ENCODE results near the gene TOP3B.

Gene TOP3B

GRCh38 chr22:21975273-21975672 is 7.3 kb downstream of the TOP3B start:
- Histone ChIP-seq H3K4me1 (ENCODE audit: control insufficient read depth in 1 of 2, insufficient read depth in 2 of 2, low read length in 2 of 2) (no peaks in the 10 kb centered on the region), H3K4me3 (ENCODE audit: low read depth in 1 of 2, low read length in 2 of 2) (no peak overlapping the region), H3K27ac (ENCODE audit: low read length) (no peak overlapping the region), H3K36me3 (ENCODE audit: control insufficient read depth in 1 of 2, insufficient read depth in 2 of 2, low read length in 2 of 2) (peaks cover 24 to 69% of the 10 kb centered on the region in 2 donors), H3K27me3 (ENCODE audit: low read depth, low read length) (no peaks in the 10 kb centered on the region), H3K9me3 (ENCODE audit: control insufficient read depth in 1 of 2, low read length in 2 of 2) (no peaks in the 10 kb centered on the region)

GRCh38 chr22:21974058-21974649 is 8.4 kb downstream of the TOP3B start:
- Histone ChIP-seq H3K9me3 (ENCODE audit: control insufficient read depth in 1 of 2, low read length in 2 of 2) (no peaks in the 10 kb centered on the region), H3K36me3 (ENCODE audit: control insufficient read depth in 1 of 2, insufficient read depth in 2 of 2, low read length in 2 of 2) (peaks cover 22 to 72% of the 10 kb centered on the region in 2 donors), H3K4me3 (ENCODE audit: low read depth in 1 of 2, low read length in 2 of 2) (no peak overlapping the region), H3K4me1 (ENCODE audit: control insufficient read depth in 1 of 2, insufficient read depth in 2 of 2, low read length in 2 of 2) (no peaks in the 10 kb centered on the region), H3K27me3 (ENCODE audit: low read depth, low read length) (no peaks in the 10 kb centered on the region), H3K27ac (ENCODE audit: low read length) (no peak overlapping the region)

DNA sequence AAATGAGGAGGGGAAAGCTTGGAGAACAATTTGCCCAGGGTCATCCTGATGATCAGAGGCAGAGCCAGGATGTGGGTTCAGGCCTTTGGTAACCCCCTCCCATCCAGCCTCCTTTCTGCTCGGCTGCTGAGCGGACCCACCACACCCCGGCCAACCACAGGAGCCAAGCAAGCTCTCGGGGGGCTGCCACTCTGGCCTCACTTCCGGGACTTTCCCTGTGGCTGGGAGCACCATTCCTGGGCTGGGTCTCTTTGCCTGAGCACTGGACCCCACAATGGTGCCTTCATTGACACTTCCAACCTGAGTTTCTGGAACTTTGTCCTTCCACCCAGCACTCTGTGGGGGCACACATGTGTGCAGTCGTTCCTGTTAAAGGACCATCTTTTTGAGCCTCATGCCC is 9.8 kb downstream of the TOP3B start:
- H3K36me3 ChIP-seq (ENCODE audit: control insufficient read depth in 1 of 2, insufficient read depth in 2 of 2, low read length in 2 of 2), result peaks cover 31 to 77% of the 10 kb centered on the region in 2 donors

GRCh38 chr22:21972293-21972779 is 10.3 kb downstream of the TOP3B start:
- no peak overlapping the region for H3K27ac ChIP-seq (ENCODE audit: low read length)
- no peak overlapping the region for H3K4me3 ChIP-seq (ENCODE audit: low read depth in 1 of 2, low read length in 2 of 2)
- H3K9me3 ChIP-seq (ENCODE audit: control insufficient read depth in 1 of 2, low read length in 2 of 2), result no peaks in the 10 kb centered on the region
- no peaks in the 10 kb centered on the region for H3K27me3 ChIP-seq (ENCODE audit: low read depth, low read length)
- no peaks in the 10 kb centered on the region for H3K4me1 ChIP-seq (ENCODE audit: control insufficient read depth in 1 of 2, insufficient read depth in 2 of 2, low read length in 2 of 2)
- peaks cover 36 to 81% of the 10 kb centered on the region in 2 donors for H3K36me3 ChIP-seq (ENCODE audit: control insufficient read depth in 1 of 2, insufficient read depth in 2 of 2, low read length in 2 of 2)

More for the DNA sequence above, 9.8 kb downstream of the TOP3B start:
- no peaks in the 10 kb centered on the region for H3K9me3 ChIP-seq (ENCODE audit: control insufficient read depth in 1 of 2, low read length in 2 of 2)
- H3K27me3 ChIP-seq (ENCODE audit: low read depth, low read length), result no peaks in the 10 kb centered on the region
- H3K27ac ChIP-seq (ENCODE audit: low read length), result no peak overlapping the region
- no peak overlapping the region for H3K4me3 ChIP-seq (ENCODE audit: low read depth in 1 of 2, low read length in 2 of 2)
- H3K4me1 ChIP-seq (ENCODE audit: control insufficient read depth in 1 of 2, insufficient read depth in 2 of 2, low read length in 2 of 2), result no peaks in the 10 kb centered on the region

DNA sequence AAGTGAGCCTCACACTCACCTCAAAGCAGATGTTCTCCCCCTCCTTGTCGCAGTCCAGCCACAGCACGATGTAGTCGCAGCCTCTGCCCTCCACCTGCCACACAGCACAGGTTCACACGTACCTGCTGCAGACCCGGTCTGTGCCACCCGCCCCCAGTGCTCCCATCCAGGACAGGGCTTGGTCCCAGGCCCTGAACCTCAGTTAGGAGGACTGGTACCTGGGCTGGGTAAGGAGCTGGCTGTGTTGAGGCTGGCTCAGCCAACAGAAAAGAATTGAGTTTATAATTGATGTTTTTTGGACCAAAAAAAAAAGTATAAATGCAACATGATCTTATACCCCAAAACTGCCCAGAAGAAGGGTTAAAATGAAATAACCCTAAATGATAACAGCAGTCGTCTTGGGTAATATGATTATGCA is 10.7 kb downstream of the TOP3B start:
- H3K36me3 ChIP-seq (ENCODE audit: control insufficient read depth in 1 of 2, insufficient read depth in 2 of 2, low read length in 2 of 2), result peaks cover 40 to 86% of the 10 kb centered on the region in 2 donors
- no peaks in the 10 kb centered on the region for H3K4me1 ChIP-seq (ENCODE audit: control insufficient read depth in 1 of 2, insufficient read depth in 2 of 2, low read length in 2 of 2)
- H3K27me3 ChIP-seq (ENCODE audit: low read depth, low read length), result no peaks in the 10 kb centered on the region
- H3K9me3 ChIP-seq (ENCODE audit: control insufficient read depth in 1 of 2, low read length in 2 of 2), result no peaks in the 10 kb centered on the region
- no peak overlapping the region for H3K4me3 ChIP-seq (ENCODE audit: low read depth in 1 of 2, low read length in 2 of 2)
- no peak overlapping the region for H3K27ac ChIP-seq (ENCODE audit: low read length)

DNA sequence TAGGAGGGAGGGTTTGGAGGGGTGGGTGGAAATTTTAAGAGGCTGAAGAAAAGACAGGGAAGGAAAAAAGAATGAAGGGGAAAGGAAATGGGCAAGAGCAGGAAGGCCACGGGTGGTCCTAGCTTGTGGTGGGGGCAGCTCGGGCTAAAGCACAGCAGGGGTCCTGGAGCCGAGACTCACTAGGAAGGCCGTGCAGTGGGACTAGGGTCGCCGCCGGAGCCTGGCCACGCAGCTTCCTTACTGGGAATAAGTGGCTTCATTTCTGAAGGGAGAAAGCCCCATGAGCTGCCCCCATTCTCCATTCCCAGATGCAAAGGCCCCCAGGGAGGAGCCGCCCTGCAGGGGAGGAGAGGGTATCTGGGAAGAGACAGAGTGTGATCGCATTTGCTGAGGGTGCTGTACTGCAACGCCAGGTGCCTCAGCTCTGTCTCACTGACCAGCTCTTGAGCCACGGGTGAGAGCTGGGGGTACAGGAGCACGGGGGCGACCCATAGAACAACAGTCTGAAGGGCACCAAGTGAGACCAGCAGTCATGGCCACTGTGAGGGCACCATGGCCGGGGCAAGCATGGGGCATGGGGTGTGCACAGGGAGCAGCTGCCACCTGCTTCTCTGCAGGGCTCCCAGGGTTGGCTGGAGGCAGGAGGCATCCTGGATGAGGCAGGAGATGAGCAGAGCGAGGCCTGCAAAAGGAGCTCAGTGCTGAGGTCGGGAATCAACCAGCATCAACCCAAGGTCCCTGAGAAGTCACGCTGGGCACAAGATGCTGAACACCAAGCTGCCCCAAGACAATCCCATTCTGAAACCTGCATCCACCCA is 11.6 kb downstream of the TOP3B start:
- H3K9me3 ChIP-seq (ENCODE audit: control insufficient read depth in 1 of 2, low read length in 2 of 2), result no peaks in the 10 kb centered on the region
- no peak overlapping the region for H3K4me3 ChIP-seq (ENCODE audit: low read depth in 1 of 2, low read length in 2 of 2)
- no peaks in the 10 kb centered on the region for H3K4me1 ChIP-seq (ENCODE audit: control insufficient read depth in 1 of 2, insufficient read depth in 2 of 2, low read length in 2 of 2)
- no peak overlapping the region for H3K27ac ChIP-seq (ENCODE audit: low read length)
- no peaks in the 10 kb centered on the region for H3K27me3 ChIP-seq (ENCODE audit: low read depth, low read length)
- peaks cover 49 to 91% of the 10 kb centered on the region in 2 donors for H3K36me3 ChIP-seq (ENCODE audit: control insufficient read depth in 1 of 2, insufficient read depth in 2 of 2, low read length in 2 of 2)

- H3K9me3 ChIP-seq (ENCODE audit: control insufficient read depth in 1 of 2, low read length in 2 of 2), result no peaks in the 10 kb centered on the region
Observed at GRCh38 chr22:21970037-21970799, 12.4 kb downstream of the TOP3B start.

DNA sequence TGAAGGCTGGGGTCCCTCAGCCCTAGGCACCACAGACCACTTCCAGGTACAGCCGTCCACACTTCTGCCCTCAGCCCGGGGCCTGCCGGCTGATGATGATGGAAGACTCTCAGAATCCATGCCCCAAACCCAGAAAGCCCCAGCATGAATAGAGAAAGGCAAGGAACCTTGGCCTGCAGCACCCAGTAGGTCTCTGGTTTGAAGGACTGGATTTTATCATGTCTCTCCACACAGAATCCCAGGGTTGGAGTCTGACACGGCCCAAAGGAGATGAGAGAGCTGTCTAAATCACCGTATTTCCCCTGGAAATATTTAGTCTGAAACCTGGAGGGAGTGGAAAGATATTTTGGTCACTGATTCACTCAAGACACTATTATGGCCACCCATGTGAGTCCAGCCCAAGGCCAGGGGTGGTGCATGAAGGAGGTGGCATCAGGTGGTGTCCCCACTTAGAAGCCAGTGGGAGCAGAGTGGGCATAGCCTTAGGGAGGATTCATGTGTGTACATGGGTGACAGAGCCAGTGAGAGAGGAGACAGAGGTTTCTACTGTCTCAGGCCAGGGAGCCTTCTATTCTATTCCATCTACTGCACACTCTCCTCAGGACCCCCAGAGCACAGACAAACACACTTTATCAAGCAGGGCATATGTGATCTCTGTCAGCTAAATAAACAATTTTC is 14.0 kb downstream of the TOP3B start:
- Histone ChIP-seq H3K4me1 (ENCODE audit: control insufficient read depth in 1 of 2, insufficient read depth in 2 of 2, low read length in 2 of 2) (no peaks in the 10 kb centered on the region), H3K4me3 (ENCODE audit: low read depth in 1 of 2, low read length in 2 of 2) (no peak overlapping the region), H3K27me3 (ENCODE audit: low read depth, low read length) (no peaks in the 10 kb centered on the region), H3K27ac (ENCODE audit: low read length) (no peak overlapping the region), H3K36me3 (ENCODE audit: control insufficient read depth in 1 of 2, insufficient read depth in 2 of 2, low read length in 2 of 2) (peaks cover 53 to 90% of the 10 kb centered on the region in 2 donors), H3K9me3 (ENCODE audit: control insufficient read depth in 1 of 2, low read length in 2 of 2) (no peaks in the 10 kb centered on the region)

More at GRCh38 chr22:21970037-21970799, 12.4 kb downstream of the TOP3B start:
- peaks cover 51 to 90% of the 10 kb centered on the region in 2 donors for H3K36me3 ChIP-seq (ENCODE audit: control insufficient read depth in 1 of 2, insufficient read depth in 2 of 2, low read length in 2 of 2)
- no peak overlapping the region for H3K27ac ChIP-seq (ENCODE audit: low read length)
- H3K4me3 ChIP-seq (ENCODE audit: low read depth in 1 of 2, low read length in 2 of 2), result no peak overlapping the region
- no peaks in the 10 kb centered on the region for H3K4me1 ChIP-seq (ENCODE audit: control insufficient read depth in 1 of 2, insufficient read depth in 2 of 2, low read length in 2 of 2)
- no peaks in the 10 kb centered on the region for H3K27me3 ChIP-seq (ENCODE audit: low read depth, low read length)

GRCh38 chr22:21967693-21968271 is 14.8 kb downstream of the TOP3B start:
- Histone ChIP-seq H3K27me3 (ENCODE audit: low read depth, low read length) (no peaks in the 10 kb centered on the region), H3K4me3 (ENCODE audit: low read depth in 1 of 2, low read length in 2 of 2) (no peak overlapping the region), H3K9me3 (ENCODE audit: control insufficient read depth in 1 of 2, low read length in 2 of 2) (no peaks in the 10 kb centered on the region), H3K4me1 (ENCODE audit: control insufficient read depth in 1 of 2, insufficient read depth in 2 of 2, low read length in 2 of 2) (no peaks in the 10 kb centered on the region), H3K36me3 (ENCODE audit: control insufficient read depth in 1 of 2, insufficient read depth in 2 of 2, low read length in 2 of 2) (peaks cover 56 to 88% of the 10 kb centered on the region in 2 donors), H3K27ac (ENCODE audit: low read length) (no peak overlapping the region)

GRCh38 chr22:21966643-21967516 is 15.7 kb downstream of the TOP3B start:
- H3K9me3 ChIP-seq (ENCODE audit: control insufficient read depth in 1 of 2, low read length in 2 of 2), result no peaks in the 10 kb centered on the region
- H3K36me3 ChIP-seq (ENCODE audit: control insufficient read depth in 1 of 2, insufficient read depth in 2 of 2, low read length in 2 of 2), result peaks cover 55 to 88% of the 10 kb centered on the region in 2 donors
- H3K4me3 ChIP-seq (ENCODE audit: low read depth in 1 of 2, low read length in 2 of 2), result no peak overlapping the region
- no peaks in the 10 kb centered on the region for H3K27me3 ChIP-seq (ENCODE audit: low read depth, low read length)
- no peak overlapping the region for H3K27ac ChIP-seq (ENCODE audit: low read length)
- H3K4me1 ChIP-seq (ENCODE audit: control insufficient read depth in 1 of 2, insufficient read depth in 2 of 2, low read length in 2 of 2), result no peaks in the 10 kb centered on the region
